SK-N-SH treated with all-trans-retinoic acid at 6 μM for 48 hours (cell line): Measurements from ENCODE around the gene AHCYL2.
"Not testable (repeated sequence)": the region's sequence is repeated elsewhere in the genome, so short reads cannot be mapped to it uniquely, and the experiment has no call there.

Experiments
- ATAC-seq: fragments of 200-7000 bp; cut with Tn5 transposase; 3 replicates; pipeline ENCODE4 v1.9.1; 2020; ENCODE audit warnings: mild to moderate bottlenecking, moderate library complexity
- ARNTL ChIP-seq: fragments of 450-650 bp; formaldehyde crosslinking; IDR thresholded peaks from 2 replicates; pipeline ENCODE4 v1.5.0; 2020; ENCODE audit warnings: low read depth, mild to moderate bottlenecking, moderate library complexity, borderline replicate concordance
- BACH2 ChIP-seq: fragments of 250-450 bp; sonication (Bioruptor Pico); IDR thresholded peaks from 2 replicates; pipeline ENCODE4 v1.9.0; 2021; ENCODE audit warnings: mild to moderate bottlenecking, borderline replicate concordance
- CSDC2 ChIP-seq: fragments of 250-450 bp; sonication (Bioruptor Pico); IDR thresholded peaks from 2 replicates; pipeline ENCODE4 v1.5.0; 2020; ENCODE audit warnings: mild to moderate bottlenecking, moderate library complexity
- ESRRG ChIP-seq: fragments of 250-450 bp; sonication (Bioruptor Pico); IDR thresholded peaks from 2 replicates; pipeline ENCODE4 v1.6.1; 2021; ENCODE audit warnings: mild to moderate bottlenecking
- GLIS3 ChIP-seq: fragments of 250-450 bp; sonication (Bioruptor Pico); IDR thresholded peaks from 2 replicates; pipeline ENCODE4 v1.5.0; 2020; ENCODE audit warnings: mild to moderate bottlenecking, moderate library complexity
- ISL1 ChIP-seq: fragments of 250-450 bp; sonication (Bioruptor Pico); IDR thresholded peaks from 2 replicates; pipeline ENCODE4 v2.1.2; 2022; ENCODE audit warnings: mild to moderate bottlenecking, moderate library complexity
- OSR1 ChIP-seq: fragments of 250-450 bp; sonication (Bioruptor Pico); IDR thresholded peaks from 2 replicates; pipeline ENCODE4 v1.8.0; 2022; ENCODE audit warnings: moderate library complexity, mild to moderate bottlenecking, inconsistent platforms
- POU6F1 ChIP-seq: fragments of 250-450 bp; sonication (Bioruptor Pico); IDR thresholded peaks from 2 replicates; pipeline ENCODE4 v1.8.0; 2021; ENCODE audit warnings: low read depth, mild to moderate bottlenecking, moderate library complexity, borderline replicate concordance
- PPARA ChIP-seq: fragments of 250-450 bp; sonication (Bioruptor Pico); IDR thresholded peaks from 2 replicates; pipeline ENCODE4 v1.5.0; 2020; ENCODE audit warnings: mild to moderate bottlenecking, borderline replicate concordance
- RARB ChIP-seq: fragments of 250-450 bp; sonication (Bioruptor Pico); IDR thresholded peaks from 2 replicates; pipeline ENCODE4 v1.8.0; 2021; ENCODE audit warnings: mild to moderate bottlenecking, moderate library complexity
- SNAI2 ChIP-seq: fragments of 250-450 bp; sonication (Bioruptor Pico); IDR thresholded peaks from 2 replicates; pipeline ENCODE4 v1.5.0; 2020; ENCODE audit warnings: mild to moderate bottlenecking, moderate library complexity
- TCF4 ChIP-seq: fragments of 250-450 bp; sonication (Bioruptor Pico); IDR thresholded peaks from 2 replicates; pipeline ENCODE4 v1.8.0; 2021; ENCODE audit warnings: mild to moderate bottlenecking, moderate library complexity, borderline replicate concordance
- TOX ChIP-seq: fragments of 250-450 bp; sonication (Bioruptor Pico); IDR thresholded peaks from 2 replicates; pipeline ENCODE4 v1.8.0; 2021; ENCODE audit warnings: mild to moderate bottlenecking, moderate library complexity, borderline replicate concordance
- ZC3H10 ChIP-seq: fragments of 250-450 bp; sonication (Bioruptor Pico); IDR thresholded peaks from 2 replicates; pipeline ENCODE4 v1.5.1; 2021; ENCODE audit warnings: mild to moderate bottlenecking, moderate library complexity
- ZFP3 ChIP-seq: fragments of 250-450 bp; sonication (Bioruptor Pico); IDR thresholded peaks from 2 replicates; pipeline ENCODE4 v1.5.0; 2020; ENCODE audit warnings: mild to moderate bottlenecking, moderate library complexity
- ZFP30 ChIP-seq: fragments of 450-650 bp; formaldehyde crosslinking; IDR thresholded peaks from 2 replicates; pipeline ENCODE4 v1.5.0; 2022; ENCODE audit warnings: mild to moderate bottlenecking, moderate library complexity
- ZNF70 ChIP-seq: fragments of 450-650 bp; formaldehyde crosslinking; IDR thresholded peaks from 2 replicates; pipeline ENCODE4 v1.5.0; 2020; ENCODE audit warnings: mild to moderate bottlenecking, moderate library complexity
- ZNF8 ChIP-seq: fragments of 450-650 bp; formaldehyde crosslinking; IDR thresholded peaks from 2 replicates; pipeline ENCODE4 v1.5.0; 2020; ENCODE audit warnings: mild to moderate bottlenecking, moderate library complexity
- TF ChIP-seq, protein P1 (sequence below): fragments of 250-450 bp; sonication (Bioruptor Pico); IDR thresholded peaks from 2 replicates; pipeline ENCODE4 v1.5.1; 2020; ENCODE audit warnings: low read depth, mild to moderate bottlenecking, moderate library complexity
- TF ChIP-seq, protein P2 (sequence below): fragments of 250-450 bp; sonication (Bioruptor Pico); IDR thresholded peaks from 2 replicates; pipeline ENCODE4 v1.5.1; 2021; ENCODE audit warnings: mild to moderate bottlenecking, moderate library complexity

AHCYL2 gene

GRCh38 chr7:129252128-129252527 lies 27.3 kb downstream of the AHCYL2 start:
- TF ChIP-seq, protein P1, sequence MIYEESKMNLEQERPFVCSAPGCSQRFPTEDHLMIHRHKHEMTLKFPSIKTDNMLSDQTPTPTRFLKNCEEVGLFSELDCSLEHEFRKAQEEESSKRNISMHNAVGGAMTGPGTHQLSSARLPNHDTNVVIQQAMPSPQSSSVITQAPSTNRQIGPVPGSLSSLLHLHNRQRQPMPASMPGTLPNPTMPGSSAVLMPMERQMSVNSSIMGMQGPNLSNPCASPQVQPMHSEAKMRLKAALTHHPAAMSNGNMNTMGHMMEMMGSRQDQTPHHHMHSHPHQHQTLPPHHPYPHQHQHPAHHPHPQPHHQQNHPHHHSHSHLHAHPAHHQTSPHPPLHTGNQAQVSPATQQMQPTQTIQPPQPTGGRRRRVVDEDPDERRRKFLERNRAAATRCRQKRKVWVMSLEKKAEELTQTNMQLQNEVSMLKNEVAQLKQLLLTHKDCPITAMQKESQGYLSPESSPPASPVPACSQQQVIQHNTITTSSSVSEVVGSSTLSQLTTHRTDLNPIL (CRISPR knock-in tag), result no peak
- TF ChIP-seq ZNF8 (CRISPR knock-in tag) (no peak), ZFP3 (no peak), OSR1 (CRISPR knock-in tag) (no peak), TOX (CRISPR knock-in tag) (no peak), BACH2 (no peak), GLIS3 (CRISPR knock-in tag) (no peak), SNAI2 (CRISPR knock-in tag) (no peak), POU6F1 (CRISPR knock-in tag) (no peak), RARB (no peak), ZNF70 (CRISPR knock-in tag) (no peak), ARNTL (CRISPR knock-in tag) (no peak), ZC3H10 (CRISPR knock-in tag) (no peak), CSDC2 (CRISPR knock-in tag) (no peak), PPARA (no peak)
- TF ChIP-seq, protein P2, sequence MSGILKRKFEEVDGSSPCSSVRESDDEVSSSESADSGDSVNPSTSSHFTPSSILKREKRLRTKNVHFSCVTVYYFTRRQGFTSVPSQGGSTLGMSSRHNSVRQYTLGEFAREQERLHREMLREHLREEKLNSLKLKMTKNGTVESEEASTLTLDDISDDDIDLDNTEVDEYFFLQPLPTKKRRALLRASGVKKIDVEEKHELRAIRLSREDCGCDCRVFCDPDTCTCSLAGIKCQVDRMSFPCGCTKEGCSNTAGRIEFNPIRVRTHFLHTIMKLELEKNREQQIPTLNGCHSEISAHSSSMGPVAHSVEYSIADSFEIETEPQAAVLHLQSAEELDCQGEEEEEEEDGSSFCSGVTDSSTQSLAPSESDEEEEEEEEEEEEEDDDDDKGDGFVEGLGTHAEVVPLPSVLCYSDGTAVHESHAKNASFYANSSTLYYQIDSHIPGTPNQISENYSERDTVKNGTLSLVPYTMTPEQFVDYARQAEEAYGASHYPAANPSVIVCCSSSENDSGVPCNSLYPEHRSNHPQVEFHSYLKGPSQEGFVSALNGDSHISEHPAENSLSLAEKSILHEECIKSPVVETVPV (CRISPR knock-in tag), result no peak
- peak; percentile 26; the same call in 1 of the 3 replicates for ATAC-seq

- not testable (repeated sequence) for ATAC-seq
These were observed 27.8 kb downstream of the AHCYL2 start for GRCh38 chr7:129252603-129253002.

DNA sequence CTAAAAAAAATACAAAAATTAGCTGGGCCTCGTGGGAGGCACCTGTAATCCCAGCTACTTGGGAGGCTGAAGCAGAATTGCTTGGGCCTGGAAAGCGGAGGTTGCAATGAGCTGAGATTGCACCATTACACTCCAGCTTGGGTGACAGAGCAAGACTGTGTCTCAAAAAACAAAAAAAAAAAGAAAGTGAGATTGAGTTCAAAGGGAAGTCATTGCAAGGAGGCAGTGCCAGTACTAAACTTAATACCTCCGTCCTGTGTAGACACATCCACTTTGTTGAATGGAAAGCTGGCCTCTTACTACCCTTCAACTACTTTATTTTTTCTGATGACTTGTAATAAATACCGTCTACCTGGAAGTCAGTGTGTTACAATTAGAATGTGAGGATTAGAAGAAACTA lies 31.0 kb downstream of the AHCYL2 start:
- no peak for ATAC-seq
- TF ChIP-seq ZC3H10 (CRISPR knock-in tag) (no peak), ZFP30 (CRISPR knock-in tag) (no peak), TOX (CRISPR knock-in tag) (no peak), ZNF70 (CRISPR knock-in tag) (no peak)

GRCh38 chr7:129256221-129256620 lies 31.4 kb downstream of the AHCYL2 start:
- TF ChIP-seq ESRRG (CRISPR knock-in tag), result no peak
- no peak for TF ChIP-seq ZNF70 (CRISPR knock-in tag)
- TF ChIP-seq POU6F1 (CRISPR knock-in tag), result no peak
- TF ChIP-seq ISL1, result no peak
- TF ChIP-seq TCF4 (CRISPR knock-in tag), result no peak
- no peak for TF ChIP-seq SNAI2 (CRISPR knock-in tag)
- no peak for TF ChIP-seq TOX (CRISPR knock-in tag)
- TF ChIP-seq ZFP3, result no peak
- TF ChIP-seq OSR1 (CRISPR knock-in tag), result no peak
- ATAC-seq, result no peak

- no peak for ATAC-seq
- TF ChIP-seq ARNTL (CRISPR knock-in tag), result no peak
- no peak for TF ChIP-seq ISL1
- TF ChIP-seq, protein P2 (CRISPR knock-in tag), result no peak
These were observed 32.3 kb downstream of the AHCYL2 start for GRCh38 chr7:129257168-129257567.
